GM12892 (cell line): Measurements from ENCODE around the gene FALEC.

Source experiments
- DNase-seq: peaks from one replicate; pipeline ENCODE4 v3.0.0; 2011; ENCODE audit not compliant: insufficient read length
- FAIRE-seq: peaks from 2 replicates; lab custom pipeline; 2011; peaks lifted over from hg19 to GRCh38; lab: Jason Lieb, UNC
- POLR2A ChIP-seq: IDR thresholded peaks from 2 replicates; pipeline ENCODE4 v1.6.1; 2011; ENCODE audit warnings: low read depth, low read length, control low read depth
- POLR2AphosphoS5 ChIP-seq: IDR thresholded peaks from 2 replicates; pipeline ENCODE4 v1.6.1; 2011; ENCODE audit warnings: low read depth, low read length, control low read depth
- TAF1 ChIP-seq: IDR thresholded peaks from 2 replicates; pipeline ENCODE4 v1.6.1; 2011; ENCODE audit warnings: low read depth, mild to moderate bottlenecking, control low read depth, low read length, borderline replicate concordance

Gene FALEC

GRCh38 chr1:150549496-150550221, 34.1 kb downstream of the FALEC start:
- DNase-seq (no peak), FAIRE-seq (no peak)
- no peak for TF ChIP-seq TAF1
- no peak for TF ChIP-seq POLR2AphosphoS5
- TF ChIP-seq POLR2A: no peak

DNA sequence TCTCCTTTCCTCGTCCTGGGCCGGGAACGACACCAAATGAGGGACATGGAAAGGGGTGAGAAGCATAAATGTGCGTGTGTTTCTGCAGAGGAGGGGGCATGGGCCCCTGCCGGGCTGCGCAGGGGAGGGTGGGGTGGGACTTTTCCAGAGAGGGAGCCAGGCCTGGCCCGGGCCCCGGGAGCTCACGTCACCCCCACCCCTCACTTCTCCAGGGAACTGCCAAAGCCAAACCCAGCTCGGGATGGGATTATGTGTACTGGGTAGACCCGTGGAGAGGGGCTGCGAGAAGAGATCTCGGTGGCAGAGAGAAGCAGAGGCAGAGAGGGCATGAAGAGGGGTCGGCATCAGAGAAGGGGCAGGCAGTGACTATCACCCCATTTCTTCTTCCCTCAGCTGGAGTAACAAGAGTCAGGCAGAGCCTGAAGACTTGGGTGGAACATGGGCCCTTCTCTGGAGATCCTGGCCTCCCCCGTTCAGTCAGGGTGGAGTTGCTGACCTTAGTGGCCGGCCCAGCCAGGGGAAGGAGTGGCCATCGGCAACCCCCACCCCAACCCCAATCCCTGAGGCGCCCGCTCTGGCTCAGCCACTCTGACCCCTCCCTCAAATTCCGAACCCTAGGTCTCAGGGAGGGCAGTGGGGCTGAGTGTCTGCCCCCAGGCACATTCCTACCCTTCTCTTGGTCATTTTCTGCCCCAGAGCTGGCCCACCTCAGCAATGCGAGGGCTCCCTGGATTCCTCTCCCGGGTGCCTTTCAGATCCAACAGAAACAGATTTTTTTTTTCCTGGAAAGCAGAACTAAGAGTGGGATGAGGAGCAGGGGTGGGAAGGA, 34.9 kb downstream of the FALEC start:
- no peak for TF ChIP-seq TAF1
- TF ChIP-seq POLR2A: no peak
- TF ChIP-seq POLR2AphosphoS5: no peak
- FAIRE-seq (no peak), DNase-seq (no peak)

- DNase-seq: no peak
- TF ChIP-seq TAF1 (no peak), POLR2A (no peak), POLR2AphosphoS5 (no peak)
These were observed 35.7 kb downstream of the FALEC start for GRCh38 chr1:150551051-150551783.

DNA sequence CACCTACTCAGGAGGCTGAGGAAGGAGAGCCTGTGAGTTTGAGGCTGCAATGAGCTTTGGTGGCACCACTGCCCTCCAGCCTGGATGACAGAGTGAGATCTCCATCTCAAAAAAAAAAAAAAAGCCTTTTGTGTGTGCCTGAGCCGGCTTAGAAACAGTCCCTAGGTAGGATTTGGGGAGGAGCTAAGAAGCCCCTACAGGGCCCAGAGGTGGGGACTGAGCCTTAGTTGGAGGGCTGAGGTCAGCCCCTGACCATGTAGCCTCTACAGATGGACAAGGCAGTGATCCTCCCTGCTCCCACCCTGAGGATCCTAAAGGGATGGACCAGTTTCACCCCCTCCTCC, 36.2 kb downstream of the FALEC start:
- FAIRE-seq (no peak), DNase-seq (no peak)
- no peak for TF ChIP-seq POLR2AphosphoS5
- no peak for TF ChIP-seq POLR2A
- no peak for TF ChIP-seq TAF1

More at GRCh38 chr1:150551051-150551783, 35.7 kb downstream of the FALEC start:
- FAIRE-seq: no peak

DNA sequence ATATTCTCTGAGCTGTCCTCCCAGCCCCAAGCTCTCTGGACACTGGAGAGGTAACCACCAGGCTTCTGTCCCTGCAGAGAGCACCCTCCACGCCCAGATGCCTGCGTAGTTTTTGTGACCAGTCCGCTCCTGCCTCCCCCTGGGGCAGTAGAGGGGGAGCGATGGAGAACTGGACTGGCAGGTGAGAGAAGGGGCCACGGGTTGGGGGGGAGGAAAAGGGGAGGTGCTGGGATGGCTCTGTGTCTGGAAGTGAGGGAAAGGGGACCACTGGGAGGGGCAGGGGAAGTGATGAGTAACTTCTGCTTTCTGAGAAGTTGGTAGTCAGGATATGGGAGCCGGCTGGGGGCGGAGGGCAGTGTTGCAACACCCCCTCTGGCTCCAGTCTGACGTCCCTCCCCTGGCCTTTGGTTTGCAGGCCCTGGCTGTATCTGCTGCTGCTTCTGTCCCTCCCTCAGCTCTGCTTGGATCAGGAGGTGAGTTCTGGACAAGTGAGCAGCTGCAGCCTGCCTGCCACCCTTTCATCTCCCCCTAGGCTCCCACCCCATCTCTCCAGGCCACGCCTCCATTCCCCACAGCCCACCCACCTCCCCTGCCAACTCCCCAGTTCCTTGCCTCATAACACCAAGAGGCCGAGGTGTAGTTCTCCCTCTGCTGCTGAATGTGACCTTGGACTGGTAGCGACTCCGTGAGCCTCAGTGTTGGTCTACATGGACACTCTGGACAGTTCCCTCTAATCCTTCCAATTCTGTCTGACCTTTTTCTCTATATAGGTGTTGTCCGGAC, 36.8 kb downstream of the FALEC start:
- FAIRE-seq: no peak

DNA sequence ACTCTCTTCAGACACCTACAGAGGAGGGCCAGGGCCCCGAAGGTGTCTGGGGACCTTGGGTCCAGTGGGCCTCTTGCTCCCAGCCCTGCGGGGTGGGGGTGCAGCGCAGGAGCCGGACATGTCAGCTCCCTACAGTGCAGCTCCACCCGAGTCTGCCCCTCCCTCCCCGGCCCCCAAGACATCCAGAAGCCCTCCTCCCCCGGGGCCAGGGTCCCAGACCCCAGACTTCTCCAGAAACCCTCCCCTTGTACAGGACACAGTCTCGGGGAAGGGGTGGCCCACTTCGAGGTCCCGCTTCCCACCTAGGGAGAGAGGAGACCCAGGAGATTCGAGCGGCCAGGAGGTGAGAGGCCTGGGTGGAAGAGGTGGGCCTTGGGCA, 37.3 kb downstream of the FALEC start:
- no peak for FAIRE-seq
- TF ChIP-seq POLR2A (no peak), TAF1 (no peak), POLR2AphosphoS5 (no peak)
- no peak for DNase-seq

More for the DNA sequence above, 36.8 kb downstream of the FALEC start:
- no peak for DNase-seq
- TF ChIP-seq TAF1: no peak
- TF ChIP-seq POLR2A: no peak
- no peak for TF ChIP-seq POLR2AphosphoS5

DNA sequence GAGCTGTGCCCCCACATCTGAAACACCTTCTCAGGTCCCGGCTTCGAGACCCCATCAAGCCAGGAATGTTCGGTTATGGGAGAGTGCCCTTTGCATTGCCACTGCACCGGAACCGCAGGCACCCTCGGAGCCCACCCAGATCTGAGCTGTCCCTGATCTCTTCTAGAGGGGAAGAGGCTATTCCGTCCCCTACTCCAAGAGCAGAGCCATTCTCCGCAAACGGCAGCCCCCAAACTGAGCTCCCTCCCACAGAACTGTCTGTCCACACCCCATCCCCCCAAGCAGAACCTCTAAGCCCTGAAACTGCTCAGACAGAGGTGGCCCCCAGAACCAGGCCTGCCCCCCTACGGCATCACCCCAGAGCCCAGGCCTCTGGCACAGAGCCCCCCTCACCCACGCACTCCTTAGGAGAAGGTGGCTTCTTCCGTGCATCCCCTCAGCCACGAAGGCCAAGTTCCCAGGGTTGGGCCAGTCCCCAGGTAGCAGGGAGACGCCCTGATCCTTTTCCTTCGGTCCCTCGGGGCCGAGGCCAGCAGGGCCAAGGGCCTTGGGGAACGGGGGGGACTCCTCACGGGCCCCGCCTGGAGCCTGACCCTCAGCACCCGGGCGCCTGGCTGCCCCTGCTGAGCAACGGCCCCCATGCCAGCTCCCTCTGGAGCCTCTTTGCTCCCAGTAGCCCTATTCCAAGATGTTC, 38.0 kb downstream of the FALEC start:
- FAIRE-seq (no peak), DNase-seq (no peak)
- TF ChIP-seq TAF1 (no peak), POLR2AphosphoS5 (no peak), POLR2A (no peak)

GRCh38 chr1:150554086-150554452, 38.5 kb downstream of the FALEC start:
- DNase-seq (no peak), FAIRE-seq (no peak)
- TF ChIP-seq POLR2AphosphoS5 (no peak), POLR2A (no peak), TAF1 (no peak)

DNA sequence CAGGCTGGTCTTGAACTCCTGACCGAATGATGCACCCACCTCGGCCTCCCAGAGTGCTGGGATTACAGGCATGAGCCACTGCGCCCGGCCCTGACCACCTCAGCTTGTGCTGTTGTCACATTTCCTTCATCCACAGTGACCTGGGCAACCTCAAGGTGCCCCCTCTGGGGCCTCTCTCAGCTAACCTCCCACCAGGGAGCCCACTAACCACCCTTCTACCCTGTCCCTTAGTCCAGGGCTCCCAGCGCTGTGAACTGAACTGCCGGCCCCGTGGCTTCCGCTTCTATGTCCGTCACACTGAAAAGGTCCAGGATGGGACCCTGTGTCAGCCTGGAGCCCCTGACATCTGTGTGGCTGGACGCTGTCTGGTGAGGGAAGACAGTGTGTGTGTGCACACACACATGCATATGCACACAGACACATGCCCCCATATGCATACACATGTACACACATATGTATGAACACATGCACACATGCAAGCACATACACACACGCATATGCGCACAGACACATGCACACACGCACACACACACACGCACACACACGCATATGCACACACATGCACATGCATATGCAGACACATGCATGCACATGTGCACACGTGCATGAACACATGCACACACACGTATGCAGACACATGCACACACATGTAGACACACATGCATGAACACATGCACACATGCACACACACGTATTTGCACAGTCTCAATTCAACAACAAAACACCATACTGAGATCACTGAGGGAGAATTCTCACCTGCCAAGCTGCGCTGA, 39.8 kb downstream of the FALEC start:
- no peak for FAIRE-seq

More for the DNA sequence above, 39.8 kb downstream of the FALEC start:
- TF ChIP-seq TAF1: no peak
- no peak; the same call in 1 of the 2 replicates for TF ChIP-seq POLR2AphosphoS5
- no peak for TF ChIP-seq POLR2A
- no peak for DNase-seq
